Fibroblast of pulmonary artery (primary cell): ENCODE data around the gene SAMSN1.
"Not testable (repeated sequence)": the region's sequence is repeated elsewhere in the genome, so short reads cannot be mapped to it uniquely, and the experiment has no call there.

Source experiments
- DNase-seq: peaks from one replicate; pipeline ENCODE4 v3.0.0-alpha.2; 2010; ENCODE audit warnings: low read depth
- H3K4me3 ChIP-seq: replicated peaks from 2 replicates; pipeline ENCODE4 v1.5.1; 2011; ENCODE audit warnings: low read depth, mild to moderate bottlenecking, control low read depth, low read length, moderate library complexity
- CTCF ChIP-seq: IDR thresholded peaks from 2 replicates; pipeline ENCODE4 v1.5.1; 2011; ENCODE audit warnings: mild to moderate bottlenecking, control low read depth, low read length, inconsistent platforms; ENCODE audit errors: missing control alignments

Gene SAMSN1

GRCh38 chr21:14553422-14553821 lies 7.3 kb upstream of the SAMSN1 start:
- no peak overlapping the region for H3K4me3 ChIP-seq
- TF ChIP-seq CTCF: no peak
- no peak for DNase-seq

- no peak for DNase-seq
- no peak for TF ChIP-seq CTCF
- no peak overlapping the region for H3K4me3 ChIP-seq
Measured at GRCh38 chr21:14551741-14552140, 5.6 kb upstream of the SAMSN1 start.

- DNase-seq: no peak
- no peak overlapping the region for H3K4me3 ChIP-seq
- no peak for TF ChIP-seq CTCF
Measured at GRCh38 chr21:14550135-14550534, 4.0 kb upstream of the SAMSN1 start.

GRCh38 chr21:14548779-14549178 lies 2.7 kb upstream of the SAMSN1 start:
- H3K4me3 ChIP-seq: no peak overlapping the region
- TF ChIP-seq CTCF: no peak
- peak; percentile 56 for DNase-seq

- H3K4me3 ChIP-seq: no peak overlapping the region
- TF ChIP-seq CTCF: no peak
- no peak for DNase-seq
Measured at GRCh38 chr21:14547834-14548513, 1.9 kb upstream of the SAMSN1 start.

GRCh38 chr21:14546719-14547118 lies 604 bp upstream of the SAMSN1 start:
- DNase-seq, H3K4me3 ChIP-seq: not testable (repeated sequence)

GRCh38 chr21:14543983-14544382 lies 2.1 kb downstream of the SAMSN1 start:
- no peak for DNase-seq
- no peak overlapping the region for H3K4me3 ChIP-seq
- no peak for TF ChIP-seq CTCF

- no peak for TF ChIP-seq CTCF
- DNase-seq: no peak
Measured at GRCh38 chr21:14542638-14543037, 3.5 kb downstream of the SAMSN1 start.

More at GRCh38 chr21:14542638-14543037, 3.5 kb downstream of the SAMSN1 start:
- no peak overlapping the region for H3K4me3 ChIP-seq
